Measurements from ENCODE around the gene SCFD2. TPM values are rescaled to one million over a fixed set of nuclear protein-coding genes. Genes with fewer than 3 reads are reported as not detected.

The SCFD2 gene
- total RNA-seq, 2 experiments from 2014 or later, result 23.0 to 24.5 TPM

DNA sequence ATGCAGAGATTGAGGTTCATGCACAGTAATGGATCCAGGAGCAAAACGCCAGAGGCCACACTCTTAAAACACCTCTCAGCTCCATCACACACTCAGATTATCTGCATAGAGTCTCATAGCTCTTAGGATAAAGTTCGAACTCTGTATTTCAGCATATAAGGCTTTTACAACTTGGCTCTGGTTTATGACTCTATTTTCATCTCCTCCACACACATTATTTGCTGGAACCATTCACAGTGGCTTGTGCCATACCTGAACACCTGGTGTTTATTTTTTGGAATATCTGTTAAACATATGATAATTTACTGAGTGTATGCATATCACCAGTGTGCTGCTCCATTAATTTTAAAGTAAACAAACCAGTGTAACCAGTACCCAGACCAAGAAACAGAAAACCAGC, 476.5 kb downstream of the SCFD2 start:
- H3K36me3 Mint-ChIP-seq (ENCODE audit: low read depth), result peaks cover 9% of the 10 kb centered on the region
- CTCF ChIA-PET, result interaction anchor here (3.0 kb wide), 1 partner anchor 18 kb away, joined by 8 read pairs; no protein-coding TSS in a partner anchor
- POLR2A ChIA-PET, result no interaction called here
- H3K4me1 Mint-ChIP-seq, result peaks cover 21% of the 10 kb centered on the region
- H3K27me3 Mint-ChIP-seq, result no peaks in the 10 kb centered on the region
- no peak for DNase-seq
- H3K9me3 Mint-ChIP-seq, result peaks cover 6% of the 10 kb centered on the region
- no peak overlapping the region for H3K4me3 Mint-ChIP-seq
- H3K27ac Mint-ChIP-seq, result no peak overlapping the region

- Mint-ChIP-seq H3K27ac (no peak overlapping the region), H3K36me3 (ENCODE audit: low read depth) (peaks cover 9% of the 10 kb centered on the region), H3K9me3 (peaks cover 6% of the 10 kb centered on the region), H3K27me3 (no peaks in the 10 kb centered on the region), H3K4me3 (no peak overlapping the region), H3K4me1 (peaks cover 10% of the 10 kb centered on the region)
- DNase-seq, result no peak
- POLR2A ChIA-PET, result no interaction called here
- CTCF ChIA-PET, result no interaction called here
These were observed 480.9 kb downstream of the SCFD2 start for GRCh38 chr4:52884994-52885393.

- H3K9me3 Mint-ChIP-seq, result peaks cover 6% of the 10 kb centered on the region
- H3K4me1 Mint-ChIP-seq, result peaks cover 3% of the 10 kb centered on the region
- no peaks in the 10 kb centered on the region for H3K27me3 Mint-ChIP-seq
- peaks cover 9% of the 10 kb centered on the region for H3K36me3 Mint-ChIP-seq (ENCODE audit: low read depth)
- H3K27ac Mint-ChIP-seq, result no peak overlapping the region
- no peak for DNase-seq
- ChIA-PET CTCF (interaction anchor here (0.7 to 1.4 kb wide), 4 partner anchors 10 to 1173 kb away, joined by 3 to 5 read pairs (median 3); no protein-coding TSS in a partner anchor), POLR2A (no interaction called here)
- no peak overlapping the region for H3K4me3 Mint-ChIP-seq
These were observed 481.9 kb downstream of the SCFD2 start for GRCh38 chr4:52883707-52884669.

GRCh38 chr4:52883183-52883621, 482.7 kb downstream of the SCFD2 start:
- Mint-ChIP-seq H3K27me3 (no peaks in the 10 kb centered on the region), H3K4me1 (peaks cover 3% of the 10 kb centered on the region), H3K36me3 (ENCODE audit: low read depth) (peaks cover 6% of the 10 kb centered on the region), H3K9me3 (peaks cover 2% of the 10 kb centered on the region), H3K4me3 (no peak overlapping the region), H3K27ac (no peak overlapping the region)
- no peak for DNase-seq
- CTCF ChIA-PET, result interaction anchor here (0.7 to 1.4 kb wide), 5 partner anchors 9 to 1174 kb away, joined by 3 to 5 read pairs (median 3); no protein-coding TSS in a partner anchor
- POLR2A ChIA-PET, result no interaction called here

GRCh38 chr4:52880994-52881393, 484.9 kb downstream of the SCFD2 start:
- ChIA-PET CTCF (interaction anchor here (1.2 kb wide), 1 partner anchor 12 kb away, joined by 3 read pairs; no protein-coding TSS in a partner anchor), POLR2A (no interaction called here)
- H3K9me3 Mint-ChIP-seq, result no peaks in the 10 kb centered on the region
- H3K27me3 Mint-ChIP-seq, result no peaks in the 10 kb centered on the region
- H3K4me1 Mint-ChIP-seq, result peaks cover 8% of the 10 kb centered on the region
- H3K27ac Mint-ChIP-seq, result no peak overlapping the region
- H3K4me3 Mint-ChIP-seq, result no peak overlapping the region
- peaks cover 6% of the 10 kb centered on the region for H3K36me3 Mint-ChIP-seq (ENCODE audit: low read depth)
- no peak for DNase-seq

- no peaks in the 10 kb centered on the region for H3K27me3 Mint-ChIP-seq
- no peak overlapping the region for H3K27ac Mint-ChIP-seq
- ChIA-PET POLR2A (no interaction called here), CTCF (no interaction called here)
- H3K4me1 Mint-ChIP-seq, result peaks cover 10% of the 10 kb centered on the region
- no peak overlapping the region for H3K4me3 Mint-ChIP-seq
- H3K36me3 Mint-ChIP-seq (ENCODE audit: low read depth), result no peaks in the 10 kb centered on the region
- no peak for DNase-seq
- no peaks in the 10 kb centered on the region for H3K9me3 Mint-ChIP-seq
These were observed 486.4 kb downstream of the SCFD2 start for GRCh38 chr4:52879471-52879870.

DNA sequence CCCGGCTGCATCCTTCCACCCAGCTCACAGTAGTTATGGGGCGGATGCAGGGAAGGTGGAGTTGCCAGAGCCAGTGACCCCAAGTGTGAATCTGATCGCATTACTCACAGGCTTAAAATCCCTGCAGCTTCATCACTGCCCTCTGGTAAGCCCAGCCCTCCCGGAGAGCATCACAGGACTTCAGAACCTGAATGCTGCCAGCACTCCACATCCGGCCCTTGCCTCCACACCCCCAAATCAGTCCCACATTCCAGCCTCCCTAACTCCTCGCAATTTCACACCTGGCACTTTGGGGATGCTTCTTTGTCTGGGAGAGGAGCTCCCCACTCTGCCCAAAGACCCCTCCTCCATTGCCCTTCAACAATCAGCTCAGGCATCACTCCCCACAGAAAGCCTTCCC, 488.2 kb downstream of the SCFD2 start:
- Mint-ChIP-seq H3K9me3 (no peaks in the 10 kb centered on the region), H3K27ac (no peak overlapping the region), H3K36me3 (ENCODE audit: low read depth) (peaks cover under 1% of the 10 kb centered on the region), H3K27me3 (no peaks in the 10 kb centered on the region), H3K4me1 (peaks cover 10% of the 10 kb centered on the region), H3K4me3 (no peak overlapping the region)
- DNase-seq, result no peak
- CTCF ChIA-PET, result interaction anchor here (0.5 to 1.2 kb wide), 3 partner anchors 11 to 176 kb away, joined by 3 to 4 read pairs (median 3); no protein-coding TSS in a partner anchor
- POLR2A ChIA-PET, result no interaction called here

DNA sequence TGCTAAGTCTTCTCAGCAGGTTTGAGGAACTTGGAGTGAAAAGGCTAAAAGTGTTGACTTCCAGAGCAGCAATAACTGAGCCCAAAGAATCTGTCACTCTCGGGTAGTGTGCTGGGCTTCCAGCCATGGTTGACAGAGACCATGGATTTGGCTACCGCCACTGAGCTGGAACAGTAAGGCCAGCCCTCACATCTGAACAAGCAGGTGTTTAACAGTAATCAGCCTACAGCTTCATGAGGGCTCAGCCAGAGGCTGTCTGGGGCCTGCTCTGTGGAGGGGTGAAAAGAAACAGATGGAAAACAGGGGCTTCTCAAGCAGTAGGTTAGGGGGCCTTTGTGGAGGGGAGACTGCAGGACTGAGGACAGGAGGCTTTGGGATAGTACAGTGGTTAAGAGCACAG, 488.8 kb downstream of the SCFD2 start:
- Mint-ChIP-seq H3K27ac (no peak overlapping the region), H3K4me3 (no peak overlapping the region), H3K9me3 (no peaks in the 10 kb centered on the region), H3K4me1 (peaks cover 10% of the 10 kb centered on the region), H3K27me3 (no peaks in the 10 kb centered on the region), H3K36me3 (ENCODE audit: low read depth) (peaks cover 2% of the 10 kb centered on the region)
- CTCF ChIA-PET, result interaction anchor here (0.6 to 1.3 kb wide), 3 partner anchors 14 to 176 kb away, joined by 3 read pairs; no protein-coding TSS in a partner anchor
- POLR2A ChIA-PET, result no interaction called here
- no peak for DNase-seq

DNA sequence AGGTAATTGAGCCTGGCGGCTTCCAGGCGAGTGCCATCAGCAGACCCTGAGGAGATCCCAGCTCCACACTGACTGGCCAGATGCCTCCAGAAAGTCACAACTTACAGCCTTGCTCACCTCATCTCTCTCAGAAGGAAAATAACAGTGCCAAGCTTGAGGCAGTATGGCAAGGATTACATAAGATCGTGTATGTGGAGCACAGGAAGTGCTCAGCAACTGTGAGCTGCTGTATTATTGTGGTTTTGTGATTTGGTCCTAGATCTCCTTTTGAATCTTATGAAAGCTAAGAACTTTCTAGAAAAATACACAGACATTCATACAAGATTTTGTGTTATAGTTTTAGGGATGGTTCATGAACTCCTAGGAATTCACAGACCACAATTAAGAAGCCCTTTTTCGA, 489.8 kb downstream of the SCFD2 start:
- Mint-ChIP-seq H3K9me3 (no peaks in the 10 kb centered on the region), H3K4me1 (peaks cover 7% of the 10 kb centered on the region), H3K27ac (no peak overlapping the region), H3K36me3 (ENCODE audit: low read depth) (peaks cover 5% of the 10 kb centered on the region), H3K4me3 (no peak overlapping the region), H3K27me3 (no peaks in the 10 kb centered on the region)
- POLR2A ChIA-PET, result no interaction called here
- CTCF ChIA-PET, result interaction anchor here (1.3 kb wide), 1 partner anchor 13 kb away, joined by 3 read pairs; no protein-coding TSS in a partner anchor
- DNase-seq, result no peak

DNA sequence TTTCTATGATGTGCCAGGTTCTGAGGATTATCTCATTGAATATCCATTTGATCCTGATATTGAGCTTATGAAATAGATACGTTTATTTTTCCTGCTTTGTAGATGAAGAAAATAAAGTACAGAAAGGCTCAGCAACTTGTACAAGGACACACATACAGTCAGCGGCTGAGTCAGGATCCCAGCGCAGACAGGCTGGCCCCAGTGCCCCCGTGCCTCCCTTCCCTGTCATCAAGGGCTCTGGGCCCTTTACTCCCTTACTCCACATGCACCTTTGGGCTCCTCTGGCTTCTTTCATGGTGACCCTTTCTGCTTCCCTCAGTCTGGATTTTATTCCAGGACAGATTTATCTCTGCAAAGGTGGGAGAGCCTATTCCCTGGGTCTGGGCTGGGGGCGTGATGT, 490.9 kb downstream of the SCFD2 start:
- H3K4me3 Mint-ChIP-seq, result no peak overlapping the region
- H3K27ac Mint-ChIP-seq, result no peak overlapping the region
- H3K9me3 Mint-ChIP-seq, result no peaks in the 10 kb centered on the region
- CTCF ChIA-PET, result interaction anchor here (0.7 kb wide), 1 partner anchor 16 kb away, joined by 3 read pairs; no protein-coding TSS in a partner anchor
- no peaks in the 10 kb centered on the region for H3K27me3 Mint-ChIP-seq
- POLR2A ChIA-PET, result no interaction called here
- peaks cover 7% of the 10 kb centered on the region for H3K4me1 Mint-ChIP-seq
- DNase-seq, result no peak
- peaks cover 7% of the 10 kb centered on the region for H3K36me3 Mint-ChIP-seq (ENCODE audit: low read depth)

GRCh38 chr4:52873861-52874343, 492.0 kb downstream of the SCFD2 start:
- ChIA-PET CTCF (interaction anchor here (1.2 kb wide), 1 partner anchor 9 kb away, joined by 3 read pairs; no protein-coding TSS in a partner anchor), POLR2A (no interaction called here)
- no peaks in the 10 kb centered on the region for H3K9me3 Mint-ChIP-seq
- no peak for DNase-seq
- H3K36me3 Mint-ChIP-seq (ENCODE audit: low read depth), result peaks cover 7% of the 10 kb centered on the region
- no peak overlapping the region for H3K27ac Mint-ChIP-seq
- no peak overlapping the region for H3K4me3 Mint-ChIP-seq
- H3K27me3 Mint-ChIP-seq, result no peaks in the 10 kb centered on the region
- H3K4me1 Mint-ChIP-seq, result peaks cover 7% of the 10 kb centered on the region

GRCh38 chr4:52873191-52873590, 492.7 kb downstream of the SCFD2 start:
- no peaks in the 10 kb centered on the region for H3K27me3 Mint-ChIP-seq
- no peak overlapping the region for H3K27ac Mint-ChIP-seq
- H3K36me3 Mint-ChIP-seq (ENCODE audit: low read depth), result peaks cover 7% of the 10 kb centered on the region
- no peaks in the 10 kb centered on the region for H3K9me3 Mint-ChIP-seq
- CTCF ChIA-PET, result interaction anchor here (1.2 kb wide), 1 partner anchor 10 kb away, joined by 3 read pairs; no protein-coding TSS in a partner anchor
- H3K4me3 Mint-ChIP-seq, result no peak overlapping the region
- peaks cover 7% of the 10 kb centered on the region for H3K4me1 Mint-ChIP-seq
- POLR2A ChIA-PET, result no interaction called here
- DNase-seq, result no peak

DNA sequence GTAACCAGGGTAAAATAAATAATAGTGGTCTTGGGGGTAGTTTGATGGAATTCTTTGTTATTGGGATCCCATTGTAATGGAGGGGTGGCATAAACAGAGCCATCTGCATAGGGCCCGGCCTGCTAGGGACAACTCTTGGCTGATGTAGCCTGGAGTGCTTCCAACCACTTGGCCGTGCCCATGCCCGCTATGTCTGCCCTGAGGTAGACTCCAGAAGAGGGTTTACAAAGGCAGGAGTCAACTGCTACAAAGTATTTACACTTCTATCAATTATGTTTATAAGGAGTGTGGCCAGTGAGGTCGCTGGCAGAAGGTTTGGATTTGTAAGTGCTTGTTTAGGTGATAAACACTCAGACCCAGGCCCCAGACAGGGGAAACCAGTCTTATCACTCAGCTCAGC, 495.6 kb downstream of the SCFD2 start:
- no peaks in the 10 kb centered on the region for H3K4me1 Mint-ChIP-seq
- H3K9me3 Mint-ChIP-seq, result no peaks in the 10 kb centered on the region
- ChIA-PET CTCF (no interaction called here), POLR2A (no interaction called here)
- H3K27me3 Mint-ChIP-seq, result no peaks in the 10 kb centered on the region
- no peak overlapping the region for H3K27ac Mint-ChIP-seq
- DNase-seq, result no peak
- H3K4me3 Mint-ChIP-seq, result no peak overlapping the region
- H3K36me3 Mint-ChIP-seq (ENCODE audit: low read depth), result peaks cover 7% of the 10 kb centered on the region
